ENCODE measurements around the gene HS1BP3. TPM values are rescaled to one million over a fixed set of nuclear protein-coding genes. Genes with fewer than 3 reads are reported as not detected.

Gene HS1BP3
- total and polyA plus RNA-seq, 2 experiments from 2014 or later = 13.5 to 20.3 TPM

GRCh38 chr2:20612925-20613916, 37.7 kb downstream of the HS1BP3 start:
- Histone ChIP-seq H3K4me1 (ENCODE audit: low read depth) (peaks cover 13% of the 10 kb centered on the region), H3K27me3 (no peaks in the 10 kb centered on the region), H3K9me3 (ENCODE audit: low read depth) (no peaks in the 10 kb centered on the region), H3K27ac (no peak overlapping the region), H3K4me3 (no peak overlapping the region), H3K36me3 (no peaks in the 10 kb centered on the region)
- TF ChIP-seq CTCF (IDR thresholded peaks at IDR 0.05; ENCODE audit: low read depth, low read length) = no peak
- no peak for DNase-seq (ENCODE audit: low read depth in 1 of 2, low spot score in 1 of 2)

- Histone ChIP-seq H3K27me3 (no peaks in the 10 kb centered on the region), H3K27ac (no peak overlapping the region), H3K36me3 (no peaks in the 10 kb centered on the region), H3K4me3 (no peak overlapping the region), H3K4me1 (ENCODE audit: low read depth) (peaks cover 1% of the 10 kb centered on the region), H3K9me3 (ENCODE audit: low read depth) (no peaks in the 10 kb centered on the region)
- TF ChIP-seq CTCF (IDR thresholded peaks at IDR 0.05; ENCODE audit: low read depth, low read length) = no peak
- DNase-seq (ENCODE audit: low read depth in 1 of 2, low spot score in 1 of 2) = no peak
Observed at GRCh38 chr2:20611844-20612356, 39.0 kb downstream of the HS1BP3 start.

- Histone ChIP-seq H3K27me3 (no peaks in the 10 kb centered on the region), H3K36me3 (no peaks in the 10 kb centered on the region), H3K4me3 (no peak overlapping the region), H3K27ac (no peak overlapping the region), H3K9me3 (ENCODE audit: low read depth) (no peaks in the 10 kb centered on the region), H3K4me1 (ENCODE audit: low read depth) (no peaks in the 10 kb centered on the region)
- peak in 1 of 2 donors; percentile 99 for DNase-seq (ENCODE audit: low read depth in 1 of 2, low spot score in 1 of 2)
- TF ChIP-seq CTCF (IDR thresholded peaks at IDR 0.05; ENCODE audit: low read depth, low read length) = no peak
Observed at GRCh38 chr2:20611077-20611843, 39.6 kb downstream of the HS1BP3 start.

GRCh38 chr2:20609995-20610357, 40.9 kb downstream of the HS1BP3 start:
- TF ChIP-seq CTCF (IDR thresholded peaks at IDR 0.05; ENCODE audit: low read depth, low read length) = no peak
- H3K4me3 ChIP-seq = no peak overlapping the region
- no peaks in the 10 kb centered on the region for H3K4me1 ChIP-seq (ENCODE audit: low read depth)
- H3K36me3 ChIP-seq = no peaks in the 10 kb centered on the region
- H3K27ac ChIP-seq = no peak overlapping the region
- H3K9me3 ChIP-seq (ENCODE audit: low read depth) = no peaks in the 10 kb centered on the region
- no peaks in the 10 kb centered on the region for H3K27me3 ChIP-seq
- no peak for DNase-seq (ENCODE audit: low read depth in 1 of 2, low spot score in 1 of 2)

GRCh38 chr2:20609349-20609994, 41.4 kb downstream of the HS1BP3 start:
- H3K27me3 ChIP-seq = no peaks in the 10 kb centered on the region
- no peak overlapping the region for H3K27ac ChIP-seq
- DNase-seq (ENCODE audit: low read depth in 1 of 2, low spot score in 1 of 2) = peak in 1 of 2 donors; percentile 88
- no peak for TF ChIP-seq CTCF (IDR thresholded peaks at IDR 0.05; ENCODE audit: low read depth, low read length)
- H3K9me3 ChIP-seq (ENCODE audit: low read depth) = no peaks in the 10 kb centered on the region
- no peaks in the 10 kb centered on the region for H3K36me3 ChIP-seq
- H3K4me3 ChIP-seq = no peak overlapping the region
- H3K4me1 ChIP-seq (ENCODE audit: low read depth) = no peaks in the 10 kb centered on the region
